Measurements from ENCODE around the gene MEGF11. TPM values are rescaled to one million over a fixed set of nuclear protein-coding genes. Genes with fewer than 3 reads are reported as not detected.

The MEGF11 gene
- total RNA-seq, 1 experiment from 2014 or later: not detected

DNA sequence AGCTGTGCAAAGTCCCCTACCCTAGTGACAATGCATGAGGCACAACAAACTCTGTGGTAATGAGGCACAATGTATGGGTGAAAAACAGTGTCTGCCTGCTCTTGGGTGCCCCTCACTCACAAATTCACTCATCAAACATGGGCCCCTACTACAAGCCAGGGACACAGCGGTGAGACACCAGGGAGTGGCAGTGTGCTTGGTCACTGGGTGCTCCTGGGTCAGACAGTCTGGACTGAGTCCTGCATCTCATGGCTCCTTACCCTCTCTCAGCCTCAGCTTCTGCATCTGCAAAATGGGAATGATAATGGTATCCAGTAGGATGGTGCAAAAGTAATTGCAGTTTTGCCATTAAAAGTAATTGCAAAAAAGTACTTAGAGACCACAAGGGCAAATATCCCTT, 184.7 kb downstream of the MEGF11 start:
- no peak overlapping the region for H3K4me3 ChIP-seq (ENCODE audit: low read length)
- no peaks in the 10 kb centered on the region for H3K4me1 ChIP-seq (ENCODE audit: insufficient read depth, low read length)
- BruUV-seq (replicated peaks): no TSS peak
- no peaks in the 10 kb centered on the region for H3F3A ChIP-seq (ENCODE audit: low read length, unreplicated experiment)
- ATAC-seq (no peak), DNase-seq (no peak)
- intact Hi-C loops (cut with micrococcal nuclease): no loop called here
- H3K27ac ChIP-seq (ENCODE audit: low read length): no peak overlapping the region
- no peak overlapping the region for H2AFZ ChIP-seq (ENCODE audit: low read length)
- no peaks in the 10 kb centered on the region for H3K36me3 ChIP-seq (ENCODE audit: low read depth, low read length)
- CTCF ChIA-PET: no interaction called here
- no peak overlapping the region for H3K4me2 ChIP-seq (ENCODE audit: low read length)
- H3K9ac ChIP-seq (ENCODE audit: low read length): no peak overlapping the region
- H3K9me3 ChIP-seq (ENCODE audit: low read length): no peaks in the 10 kb centered on the region
- POLR2A ChIA-PET (ENCODE audit: unreplicated experiment): no interaction called here
- H3K27me3 ChIP-seq (ENCODE audit: low read length): no peaks in the 10 kb centered on the region
- H3K79me2 ChIP-seq (ENCODE audit: low read length): no peaks in the 10 kb centered on the region
- TF ChIP-seq EZH2phosphoT487 (IDR thresholded peaks at IDR 0.05; ENCODE audit: borderline replicate concordance, low read length) (no peak), EZH2 (IDR thresholded peaks at IDR 0.05; ENCODE audit: low read length, unreplicated experiment) (no peak)
- TF ChIP-seq, protein P1, sequence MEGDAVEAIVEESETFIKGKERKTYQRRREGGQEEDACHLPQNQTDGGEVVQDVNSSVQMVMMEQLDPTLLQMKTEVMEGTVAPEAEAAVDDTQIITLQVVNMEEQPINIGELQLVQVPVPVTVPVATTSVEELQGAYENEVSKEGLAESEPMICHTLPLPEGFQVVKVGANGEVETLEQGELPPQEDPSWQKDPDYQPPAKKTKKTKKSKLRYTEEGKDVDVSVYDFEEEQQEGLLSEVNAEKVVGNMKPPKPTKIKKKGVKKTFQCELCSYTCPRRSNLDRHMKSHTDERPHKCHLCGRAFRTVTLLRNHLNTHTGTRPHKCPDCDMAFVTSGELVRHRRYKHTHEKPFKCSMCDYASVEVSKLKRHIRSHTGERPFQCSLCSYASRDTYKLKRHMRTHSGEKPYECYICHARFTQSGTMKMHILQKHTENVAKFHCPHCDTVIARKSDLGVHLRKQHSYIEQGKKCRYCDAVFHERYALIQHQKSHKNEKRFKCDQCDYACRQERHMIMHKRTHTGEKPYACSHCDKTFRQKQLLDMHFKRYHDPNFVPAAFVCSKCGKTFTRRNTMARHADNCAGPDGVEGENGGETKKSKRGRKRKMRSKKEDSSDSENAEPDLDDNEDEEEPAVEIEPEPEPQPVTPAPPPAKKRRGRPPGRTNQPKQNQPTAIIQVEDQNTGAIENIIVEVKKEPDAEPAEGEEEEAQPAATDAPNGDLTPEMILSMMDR (conservative IDR thresholded peaks at IDR 0.05; ENCODE audit: low read depth, low read length): no peak
- no peaks in the 10 kb centered on the region for H4K20me1 ChIP-seq (ENCODE audit: low read length)
- H3K9me2 ChIP-seq (replicated peaks; ENCODE audit: low read length): no peaks in the 10 kb centered on the region

DNA sequence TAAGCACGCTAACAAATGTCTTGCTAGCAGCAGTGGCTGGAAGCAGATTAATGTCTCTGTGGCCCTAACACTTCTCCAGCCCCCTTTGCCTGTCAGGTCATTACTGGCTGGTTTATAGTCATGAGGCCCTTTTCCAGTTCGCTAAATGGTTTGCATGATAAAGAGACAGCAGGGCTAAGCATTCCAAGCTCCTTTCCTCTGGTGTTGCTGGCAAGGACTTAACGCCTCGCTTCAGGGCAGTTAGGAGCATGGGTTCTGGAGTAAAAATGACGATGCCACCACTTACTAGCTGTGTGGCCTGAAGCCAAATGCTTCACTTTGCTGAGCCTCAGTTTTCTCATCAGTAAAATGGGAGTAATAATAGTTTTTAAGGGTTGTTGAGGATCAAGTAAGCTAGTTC, 185.9 kb downstream of the MEGF11 start:
- H3K4me3 ChIP-seq (ENCODE audit: low read length): no peak overlapping the region
- CTCF ChIA-PET: no interaction called here
- no peaks in the 10 kb centered on the region for H3K79me2 ChIP-seq (ENCODE audit: low read length)
- no peak overlapping the region for H3K4me2 ChIP-seq (ENCODE audit: low read length)
- no peak overlapping the region for H3K27ac ChIP-seq (ENCODE audit: low read length)
- H3K36me3 ChIP-seq (ENCODE audit: low read depth, low read length): no peaks in the 10 kb centered on the region
- no peaks in the 10 kb centered on the region for H3K9me2 ChIP-seq (replicated peaks; ENCODE audit: low read length)
- no peaks in the 10 kb centered on the region for H3K9me3 ChIP-seq (ENCODE audit: low read length)
- TF ChIP-seq EZH2 (IDR thresholded peaks at IDR 0.05; ENCODE audit: low read length, unreplicated experiment): no peak
- TF ChIP-seq, protein P1 (conservative IDR thresholded peaks at IDR 0.05; ENCODE audit: low read depth, low read length): no peak
- no peak for TF ChIP-seq EZH2phosphoT487 (IDR thresholded peaks at IDR 0.05; ENCODE audit: borderline replicate concordance, low read length)
- no peaks in the 10 kb centered on the region for H3K27me3 ChIP-seq (ENCODE audit: low read length)
- H3K4me1 ChIP-seq (ENCODE audit: insufficient read depth, low read length): no peaks in the 10 kb centered on the region
- DNase-seq (no peak), ATAC-seq (no peak)
- BruUV-seq (replicated peaks): no TSS peak
- no peak overlapping the region for H3K9ac ChIP-seq (ENCODE audit: low read length)
- H3F3A ChIP-seq (ENCODE audit: low read length, unreplicated experiment): no peaks in the 10 kb centered on the region
- POLR2A ChIA-PET (ENCODE audit: unreplicated experiment): no interaction called here
- intact Hi-C loops (cut with micrococcal nuclease): no loop called here
- H4K20me1 ChIP-seq (ENCODE audit: low read length): no peaks in the 10 kb centered on the region
- no peak overlapping the region for H2AFZ ChIP-seq (ENCODE audit: low read length)

DNA sequence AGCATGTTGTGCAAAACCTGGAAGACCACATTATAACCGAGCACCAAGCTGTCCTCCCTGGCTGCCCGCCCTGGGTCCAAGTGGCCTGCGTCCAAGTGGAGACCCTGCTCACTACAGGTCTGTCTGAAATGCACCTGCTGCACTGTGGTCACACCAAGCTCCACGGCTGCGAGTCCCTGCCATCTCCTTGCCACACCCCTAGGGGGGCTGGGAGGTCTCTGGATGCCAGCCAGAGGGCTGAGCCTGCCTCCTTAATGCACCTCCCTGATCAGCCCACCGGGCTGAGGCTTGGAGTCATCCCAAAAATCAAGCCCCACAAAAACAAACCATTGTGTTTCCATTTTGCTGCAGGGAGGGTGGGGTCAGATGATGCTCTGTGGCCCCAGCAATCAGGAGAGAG, 187.1 kb downstream of the MEGF11 start:
- no peaks in the 10 kb centered on the region for H3K36me3 ChIP-seq (ENCODE audit: low read depth, low read length)
- H3K27ac ChIP-seq (ENCODE audit: low read length): no peak overlapping the region
- H4K20me1 ChIP-seq (ENCODE audit: low read length): no peaks in the 10 kb centered on the region
- no peaks in the 10 kb centered on the region for H3F3A ChIP-seq (ENCODE audit: low read length, unreplicated experiment)
- TF ChIP-seq EZH2 (IDR thresholded peaks at IDR 0.05; ENCODE audit: low read length, unreplicated experiment) (no peak), EZH2phosphoT487 (IDR thresholded peaks at IDR 0.05; ENCODE audit: borderline replicate concordance, low read length) (no peak)
- TF ChIP-seq, protein P1 (conservative IDR thresholded peaks at IDR 0.05; ENCODE audit: low read depth, low read length): no peak
- no peak overlapping the region for H3K4me2 ChIP-seq (ENCODE audit: low read length)
- no TSS peak for BruUV-seq (replicated peaks)
- no peaks in the 10 kb centered on the region for H3K9me3 ChIP-seq (ENCODE audit: low read length)
- ChIA-PET CTCF (no interaction called here), POLR2A (ENCODE audit: unreplicated experiment) (no interaction called here)
- ATAC-seq (no peak), DNase-seq (no peak)
- H3K79me2 ChIP-seq (ENCODE audit: low read length): no peaks in the 10 kb centered on the region
- no peak overlapping the region for H3K4me3 ChIP-seq (ENCODE audit: low read length)
- H2AFZ ChIP-seq (ENCODE audit: low read length): no peak overlapping the region
- no peaks in the 10 kb centered on the region for H3K9me2 ChIP-seq (replicated peaks; ENCODE audit: low read length)
- no peaks in the 10 kb centered on the region for H3K4me1 ChIP-seq (ENCODE audit: insufficient read depth, low read length)
- intact Hi-C loops (cut with micrococcal nuclease): no loop called here
- no peak overlapping the region for H3K9ac ChIP-seq (ENCODE audit: low read length)
- H3K27me3 ChIP-seq (ENCODE audit: low read length): no peaks in the 10 kb centered on the region
